Measurements from ENCODE around the gene CD99L2.

DNA sequence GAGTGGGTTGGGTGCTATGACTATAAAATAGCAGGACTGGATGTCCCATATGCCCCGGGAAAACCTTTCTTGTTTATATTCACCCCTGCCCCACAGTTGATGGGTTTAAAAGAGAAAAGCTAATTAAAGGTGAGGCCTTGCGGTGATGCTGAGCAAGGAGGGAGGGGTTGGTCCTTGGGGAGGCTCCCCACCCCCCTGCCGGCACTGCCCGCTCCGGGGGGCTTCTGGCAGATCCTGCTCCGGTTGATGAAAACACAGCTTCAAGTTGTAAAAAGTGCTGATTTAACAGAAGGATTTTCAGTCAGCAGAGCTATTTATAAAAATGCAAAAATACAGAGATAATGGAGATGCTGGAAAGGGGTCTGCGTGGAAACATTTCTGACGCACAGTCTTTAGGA, 136.7 kb downstream of the CD99L2 start:
- TF ChIP-seq, protein P1, sequence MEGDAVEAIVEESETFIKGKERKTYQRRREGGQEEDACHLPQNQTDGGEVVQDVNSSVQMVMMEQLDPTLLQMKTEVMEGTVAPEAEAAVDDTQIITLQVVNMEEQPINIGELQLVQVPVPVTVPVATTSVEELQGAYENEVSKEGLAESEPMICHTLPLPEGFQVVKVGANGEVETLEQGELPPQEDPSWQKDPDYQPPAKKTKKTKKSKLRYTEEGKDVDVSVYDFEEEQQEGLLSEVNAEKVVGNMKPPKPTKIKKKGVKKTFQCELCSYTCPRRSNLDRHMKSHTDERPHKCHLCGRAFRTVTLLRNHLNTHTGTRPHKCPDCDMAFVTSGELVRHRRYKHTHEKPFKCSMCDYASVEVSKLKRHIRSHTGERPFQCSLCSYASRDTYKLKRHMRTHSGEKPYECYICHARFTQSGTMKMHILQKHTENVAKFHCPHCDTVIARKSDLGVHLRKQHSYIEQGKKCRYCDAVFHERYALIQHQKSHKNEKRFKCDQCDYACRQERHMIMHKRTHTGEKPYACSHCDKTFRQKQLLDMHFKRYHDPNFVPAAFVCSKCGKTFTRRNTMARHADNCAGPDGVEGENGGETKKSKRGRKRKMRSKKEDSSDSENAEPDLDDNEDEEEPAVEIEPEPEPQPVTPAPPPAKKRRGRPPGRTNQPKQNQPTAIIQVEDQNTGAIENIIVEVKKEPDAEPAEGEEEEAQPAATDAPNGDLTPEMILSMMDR (IDR thresholded peaks at IDR 0.05 in 4 of 5, conservative IDR thresholded peaks at IDR 0.05 in 1 of 5): no peak
- TF ChIP-seq POLR2A (IDR thresholded peaks at IDR 0.05): no peak
